Endothelial cell of umbilical vein (primary cell): ENCODE data around the gene RSBN1. TPM values are rescaled to one million over a fixed set of nuclear protein-coding genes. Genes with fewer than 3 reads are reported as not detected.

ENCODE experiments used
- BruUV-seq: library from RNA; stranded (reverse); fragments of 400-500 nt; replicated peaks from 2 replicates; lab custom pipeline; 2021; lab: Mats Ljungman, UMichigan
- CTCF ChIA-PET: fragments of 300-600, 350-600 bp; sonication (Branson Sonifier 250); formaldehyde crosslinking; loops from one replicate; lab custom pipeline; 2021; ENCODE audit warnings: antibody characterized with exemption, inconsistent platforms; lab: Charles Lee
- POLR2A ChIA-PET: fragments of 300-600, 350-600 bp; sonication (Branson Sonifier 250); formaldehyde crosslinking; loops from one replicate; lab custom pipeline; 2021; ENCODE audit warnings: antibody characterized with exemption, inconsistent platforms; lab: Charles Lee
- DNase-seq: peaks from one replicate; pipeline ENCODE4 v3.0.0-alpha.2; 2011; ENCODE audit warnings: low read depth, low spot score
- FAIRE-seq: peaks from 2 replicates; lab custom pipeline; 2011; peaks lifted over from hg19 to GRCh38; lab: Jason Lieb, UNC
- H2AFZ ChIP-seq: 2 replicates; pipeline ENCODE4 v1.6.0; 2012; ENCODE audit warnings: low read depth, low read length, control low read depth, inconsistent platforms
- H3K27ac ChIP-seq: 2 replicates; pipeline ENCODE4 v1.5.1; 2011; ENCODE audit warnings: low read depth, mild to moderate bottlenecking, control low read depth, low read length, moderate library complexity; ENCODE audit not compliant: insufficient read depth
- H3K27me3 ChIP-seq, 2 experiments: 2 replicates each; pipeline versions ENCODE4 v1.6.0 to v1.6.1; 2011; ENCODE audit warnings: low read length in 2 of 2, mixed read lengths in 1 of 2; ENCODE audit not compliant: control insufficient read depth in 2 of 2, insufficient read depth in 2 of 2
- H3K36me3 ChIP-seq, 2 experiments: 2 replicates in 1 of 2; 3 replicates in 1 of 2; pipeline ENCODE4 v1.5.1; 2011; ENCODE audit warnings: low read length in 2 of 2, mild to moderate bottlenecking in 1 of 2, moderate library complexity in 1 of 2; ENCODE audit not compliant: control insufficient read depth in 2 of 2, insufficient read depth in 2 of 2; ENCODE audit errors: extremely low read depth in 1 of 2
- H3K4me1 ChIP-seq: 3 replicates; pipeline ENCODE4 v1.5.1; 2011; ENCODE audit warnings: mild to moderate bottlenecking, low read length; ENCODE audit not compliant: control insufficient read depth, insufficient read depth; ENCODE audit errors: extremely low read depth
- H3K4me2 ChIP-seq: 2 replicates; pipeline ENCODE4 v1.6.1; 2011; ENCODE audit warnings: low read length, control low read depth, mixed read lengths; ENCODE audit not compliant: insufficient read depth
- H3K4me3 ChIP-seq, 3 experiments: fragments of 200-600 bp in 1 of 3; sonication (generic), shearing (Covaris generic) in 1 of 3; replicated peaks in 1 of 3; 2 replicates each; pipeline ENCODE4 v1.5.1; 2011 to 2016; ENCODE audit warnings: control low read depth in 3 of 3, low read length in 3 of 3, mild to moderate bottlenecking in 2 of 3, inconsistent platforms in 1 of 3, low read depth in 1 of 3, moderate library complexity in 1 of 3; ENCODE audit not compliant: insufficient read depth in 1 of 3
- H3K79me2 ChIP-seq: 2 replicates; pipeline ENCODE4 v1.6.0; 2012; ENCODE audit warnings: low read length, inconsistent platforms; ENCODE audit not compliant: control insufficient read depth, insufficient read depth
- H3K9ac ChIP-seq: replicated peaks from 2 replicates; pipeline ENCODE3; 2011; ENCODE audit warnings: low read length, control low read depth; ENCODE audit not compliant: insufficient read depth; ENCODE audit errors: extremely low read depth
- H3K9me1 ChIP-seq: replicated peaks from 3 replicates; pipeline ENCODE4 v1.6.0; 2011; ENCODE audit warnings: mild to moderate bottlenecking, low read length; ENCODE audit not compliant: control insufficient read depth, insufficient read depth; ENCODE audit errors: extremely low read depth
- H3K9me3 ChIP-seq: replicated peaks from 2 replicates; pipeline ENCODE4 v1.5.1; 2012; ENCODE audit warnings: low read length, inconsistent platforms; ENCODE audit not compliant: control insufficient read depth, insufficient read depth
- H4K20me1 ChIP-seq: replicated peaks from 2 replicates; pipeline ENCODE3; 2011; ENCODE audit warnings: mild to moderate bottlenecking, low read length; ENCODE audit not compliant: control insufficient read depth, insufficient read depth; ENCODE audit errors: extremely low read depth
- CTCF ChIP-seq, 2 donors: IDR thresholded peaks; 1 replicate in 1 of 2; 2 replicates in 1 of 2; pipeline ENCODE4 v1.5.1; 2011; ENCODE audit warnings: low read length in 2 of 2, mild to moderate bottlenecking in 2 of 2, moderate library complexity in 2 of 2, control low read depth in 1 of 2, inconsistent platforms in 1 of 2, low read depth in 1 of 2; ENCODE audit not compliant: insufficient read depth in 1 of 2; ENCODE audit errors: extremely low read depth in 1 of 2
- EZH2 ChIP-seq: IDR thresholded peaks from 2 replicates; pipeline ENCODE4 v1.6.1; 2012; ENCODE audit warnings: borderline replicate concordance, low read depth, mild to moderate bottlenecking, moderate library complexity, low read length, inconsistent platforms; ENCODE audit not compliant: severe bottlenecking
- FOS ChIP-seq: IDR thresholded peaks from 2 replicates; pipeline ENCODE4 v1.6.1; 2011; ENCODE audit warnings: mild to moderate bottlenecking, low read length, moderate library complexity, borderline replicate concordance; ENCODE audit not compliant: insufficient read depth
- GATA2 ChIP-seq: IDR thresholded peaks from 2 replicates; pipeline ENCODE4 v1.7.0; 2011; ENCODE audit warnings: low read depth, mild to moderate bottlenecking, moderate library complexity, mixed read lengths, low read length; ENCODE audit not compliant: insufficient read length, insufficient read depth
- JUN ChIP-seq: IDR thresholded peaks from 2 replicates; pipeline ENCODE4 v1.6.1; 2011; ENCODE audit warnings: borderline replicate concordance, low read depth; ENCODE audit not compliant: insufficient read length, insufficient read depth
- MAX ChIP-seq: IDR thresholded peaks from 2 replicates; pipeline ENCODE4 v1.6.1; 2011; ENCODE audit not compliant: insufficient read depth, insufficient read length
- MYC ChIP-seq: IDR thresholded peaks from one replicate; pipeline ENCODE4 v1.6.1; 2011; ENCODE audit warnings: mild to moderate bottlenecking, low read depth, low read length
- POLR2A ChIP-seq: IDR thresholded peaks from 2 replicates; pipeline ENCODE4 v1.6.1; 2012; ENCODE audit warnings: low read depth, mild to moderate bottlenecking, control low read depth, low read length
- POLR2AphosphoS5 ChIP-seq: IDR thresholded peaks from 2 replicates; pipeline ENCODE4 v1.6.1; 2012; ENCODE audit warnings: low read depth, mild to moderate bottlenecking, control low read depth, low read length, moderate library complexity; ENCODE audit not compliant: insufficient read depth
- dilution Hi-C: fragments of 300-500 bp; cut with MboI; formaldehyde crosslinking; loops from one replicate; pipeline ENCODE4 v1.15.0; 2019; ENCODE audit warnings: low sequenced_read_pairs; ENCODE audit not compliant: extremely low pct_ligation_motif_present
- intact Hi-C: fragments of 100-400 bp; cut with micrococcal nuclease; formaldehyde crosslinking; loops from one replicate; pipeline ENCODE4 v1.10.0; 2022
- polyA plus RNA-seq, 4 experiments: library from polyadenylated mRNA; depleted of rRNA in 3 of 4; stranded (reverse) in 3 of 4; unstranded in 1 of 4; fragments of >200 nt; gene quantifications; 2 replicates each; pipeline versions ENCODE4 v1.2.1 to v1.2.3, GENCODE V29; 2011 to 2012; ENCODE audit warnings: missing spikeins in 1 of 4
- total RNA-seq: library from RNA; stranded (reverse); gene quantifications from 2 replicates; pipeline ENCODE4 v1.2.3, GENCODE V29; 2021

Gene RSBN1
- total and polyA plus RNA-seq, 2 donors (not counting 3 experiments of a cell fraction or from before 2014, with no cell fraction given): 4.0 to 13.4 TPM

GRCh38 chr1:113836534-113836933, 24.3 kb upstream of the RSBN1 start:
- TF ChIP-seq POLR2AphosphoS5: no peak
- no peak for TF ChIP-seq MAX
- TF ChIP-seq GATA2: no peak
- TF ChIP-seq JUN: no peak
- TF ChIP-seq CTCF (IDR thresholded peaks at IDR 0.05; ENCODE audit: extremely low read depth in 1 of 2, insufficient read depth in 1 of 2, low read depth in 1 of 2, low read length in 2 of 2): no peak
- no peak for TF ChIP-seq MYC
- TF ChIP-seq FOS: no peak
- TF ChIP-seq EZH2: no peak
- no peak for TF ChIP-seq POLR2A
- H3K4me1 ChIP-seq: no peaks in the 10 kb centered on the region
- no TSS peak for BruUV-seq
- no peaks in the 10 kb centered on the region for H3K27me3 ChIP-seq
- no peaks in the 10 kb centered on the region for H3K79me2 ChIP-seq
- H3K9me1 ChIP-seq: no peaks in the 10 kb centered on the region
- CTCF ChIA-PET: interaction anchor here (0.7 to 3.8 kb wide), 21 partner anchors 14 to 446 kb away, joined by 3 to 54 read pairs (median 8); partner anchors contain the start of genes AP4B1, DCLRE1B, HIPK1 and OLFML3
- no peak overlapping the region for H3K9ac ChIP-seq
- no peak overlapping the region for H3K4me2 ChIP-seq
- DNase-seq: no peak
- no peaks in the 10 kb centered on the region for H4K20me1 ChIP-seq
- no peaks in the 10 kb centered on the region for H3K9me3 ChIP-seq
- no peak for FAIRE-seq
- H2AFZ ChIP-seq: no peak overlapping the region
- H3K27ac ChIP-seq: no peak overlapping the region
- no peak overlapping the region for H3K4me3 ChIP-seq
- H3K36me3 ChIP-seq: no peaks in the 10 kb centered on the region
- dilution Hi-C loops (no loop called here), intact Hi-C loops (loop anchor here (1.0 to 5.0 kb wide), 5 partner anchors 69 to 446 kb away; partner anchors contain the start of genes DCLRE1B and OLFML3)
- POLR2A ChIA-PET: no interaction called here
